ENCODE measurements around the gene CDAN1. TPM values are rescaled to one million over a fixed set of nuclear protein-coding genes. Genes with fewer than 3 reads are reported as not detected.

The CDAN1 gene
- total and polyA plus RNA-seq, 2 of the 8 experiments (the other 6 are each of a cell fraction or from before 2014, with no cell fraction given), result 4.5 to 18.6 TPM

DNA sequence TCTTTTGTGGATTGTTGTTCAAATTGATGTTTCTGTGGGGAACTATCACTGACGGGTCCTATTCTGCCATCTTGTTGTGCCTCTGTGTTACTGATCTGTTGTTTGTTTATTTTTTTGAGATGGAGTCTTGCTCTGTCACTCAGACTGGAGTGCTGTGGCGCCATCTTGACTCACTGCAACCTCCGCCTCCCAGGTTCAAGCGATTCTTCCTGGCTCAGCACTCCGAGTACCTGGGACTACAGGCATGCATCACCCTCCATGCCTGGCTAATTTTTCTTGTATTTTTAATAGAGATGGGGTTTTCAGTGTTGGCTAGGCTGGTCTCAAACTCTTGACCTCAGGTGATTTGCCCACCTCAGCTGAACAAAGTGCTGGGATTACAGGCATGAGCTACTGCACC lies 31.6 kb downstream of the CDAN1 start:
- H2AFZ ChIP-seq (ENCODE audit: low read length), result no peak overlapping the region
- no peak overlapping the region for H3K9ac ChIP-seq (replicated peaks in 1 of 4; ENCODE audit: extremely low read depth in 1 of 4, low read depth in 3 of 4, low read length in 3 of 4)
- POLR2A ChIA-PET (ENCODE audit: partially characterized antibody), result no interaction called here

More for the DNA sequence above, 31.6 kb downstream of the CDAN1 start:
- no peak overlapping the region for H3K23ac ChIP-seq (ENCODE audit: insufficient read length)
- H3K4ac ChIP-seq (replicated peaks; ENCODE audit: insufficient read length, low read depth, low read length), result no peak overlapping the region
- WGBS, 2 experiments (ENCODE audit: extremely low coverage in 1 of 2, insufficient coverage in 1 of 2, insufficient read length in 1 of 2, insufficient replicate concordance in 2 of 2, low coverage in 1 of 2, low lambda C conversion rate in 2 of 2, missing lambda C conversion rate in 1 of 2), result 94% methylated on average over 5 of the region's 5 CpGs; no CpG with 5 or more reads in 1 of the 2 experiments
- no peak overlapping the region for H2BK20ac ChIP-seq (ENCODE audit: low read length)
- H3K79me2 ChIP-seq (ENCODE audit: control insufficient read depth in 1 of 2, insufficient read depth in 2 of 2, low read length in 2 of 2), result no peaks in the 10 kb centered on the region
- no peaks in the 10 kb centered on the region for H3K23me2 ChIP-seq (ENCODE audit: low read depth, low read length)
- H4K91ac ChIP-seq (replicated peaks; ENCODE audit: insufficient read length, low read length), result no peak overlapping the region
- FAIRE-seq (no peak), DNase-seq (ENCODE audit: low read depth in 1 of 2, low spot score in 2 of 2) (no peak)
- no peak overlapping the region for H3K14ac ChIP-seq (ENCODE audit: insufficient read length)
- H3K27ac ChIP-seq (ENCODE audit: low read depth, low read length), result no peak overlapping the region
- H4K20me1 ChIP-seq (replicated peaks in 1 of 2; ENCODE audit: control insufficient read depth in 1 of 2, insufficient read depth in 2 of 2, low read length in 2 of 2), result peaks cover 0 to 2% of the 10 kb centered on the region in 2 experiments
- no peak overlapping the region for H2BK12ac ChIP-seq (ENCODE audit: low read depth, low read length)
- H4K5ac ChIP-seq (ENCODE audit: insufficient read length, low read depth, low read length), result no peak overlapping the region
- H3K9me3 ChIP-seq (ENCODE audit: insufficient read depth in 2 of 2, low read depth in 1 of 2, low read length in 1 of 2), result no peaks in the 10 kb centered on the region
- H3K18ac ChIP-seq (ENCODE audit: extremely low read depth, low read length), result no peak overlapping the region
- no peak overlapping the region for H3K4me3 ChIP-seq (ENCODE audit: extremely low read depth in 1 of 4, insufficient read depth in 2 of 4, low read depth in 3 of 4, low read length in 4 of 4)
- H3K79me1 ChIP-seq (ENCODE audit: low read depth, low read length), result no peaks in the 10 kb centered on the region
- no peak overlapping the region for H3K4me2 ChIP-seq (ENCODE audit: insufficient read depth in 1 of 2, low read depth in 2 of 2, low read length in 2 of 2)
- H3K56ac ChIP-seq (replicated peaks; ENCODE audit: insufficient read length, low read depth, low read length), result no peak overlapping the region
- no peaks in the 10 kb centered on the region for H3K4me1 ChIP-seq (replicated peaks in 1 of 4; ENCODE audit: control insufficient read depth in 3 of 4, insufficient read depth in 4 of 4, low read length in 3 of 4)
- H2BK120ac ChIP-seq (replicated peaks; ENCODE audit: low read depth, low read length), result no peak overlapping the region
- no peak overlapping the region for H4K8ac ChIP-seq (ENCODE audit: extremely low read depth, insufficient read depth, low read length)
- no peak overlapping the region for H2AK5ac ChIP-seq (ENCODE audit: low read depth, low read length)
- no peaks in the 10 kb centered on the region for H3K36me3 ChIP-seq (ENCODE audit: control insufficient read depth in 2 of 4, insufficient read depth in 4 of 4, low read length in 3 of 4)
- no peak overlapping the region for H2BK15ac ChIP-seq (ENCODE audit: low read length)
- H3K27me3 ChIP-seq (replicated peaks in 1 of 4; ENCODE audit: control insufficient read depth in 3 of 4, extremely low read depth in 1 of 4, insufficient read depth in 3 of 4, low read length in 3 of 4), result no peaks in the 10 kb centered on the region
- CTCF ChIA-PET (ENCODE audit: partially characterized antibody), result interaction anchor here (0.6 to 4.7 kb wide), 11 partner anchors 10 to 640 kb away, joined by 3 to 31 read pairs (median 3); partner anchors contain the start of gene CDAN1
- TF ChIP-seq JUND (IDR thresholded peaks at IDR 0.05; ENCODE audit: low read length) (no peak), NANOG (IDR thresholded peaks at IDR 0.05; ENCODE audit: insufficient read depth, low read depth, low read length, poor library complexity, severe bottlenecking) (no peak), TAF7 (optimal IDR thresholded peaks at IDR 0.05; ENCODE audit: borderline replicate concordance, low read depth, low read length) (no peak)
- H2BK5ac ChIP-seq (ENCODE audit: low read depth, low read length), result no peak overlapping the region
